GM18499 (cell line): ENCODE results near the gene PDK2.

Source experiments
- ATAC-seq: cut with Tn5 transposase; IDR thresholded peaks from one replicate; pipeline ENCODE4 v1.9.1; 2021; ENCODE audit warnings: moderate number of reproducible peaks; ENCODE audit not compliant: insufficient read depth, unreplicated experiment

PDK2 gene

DNA sequence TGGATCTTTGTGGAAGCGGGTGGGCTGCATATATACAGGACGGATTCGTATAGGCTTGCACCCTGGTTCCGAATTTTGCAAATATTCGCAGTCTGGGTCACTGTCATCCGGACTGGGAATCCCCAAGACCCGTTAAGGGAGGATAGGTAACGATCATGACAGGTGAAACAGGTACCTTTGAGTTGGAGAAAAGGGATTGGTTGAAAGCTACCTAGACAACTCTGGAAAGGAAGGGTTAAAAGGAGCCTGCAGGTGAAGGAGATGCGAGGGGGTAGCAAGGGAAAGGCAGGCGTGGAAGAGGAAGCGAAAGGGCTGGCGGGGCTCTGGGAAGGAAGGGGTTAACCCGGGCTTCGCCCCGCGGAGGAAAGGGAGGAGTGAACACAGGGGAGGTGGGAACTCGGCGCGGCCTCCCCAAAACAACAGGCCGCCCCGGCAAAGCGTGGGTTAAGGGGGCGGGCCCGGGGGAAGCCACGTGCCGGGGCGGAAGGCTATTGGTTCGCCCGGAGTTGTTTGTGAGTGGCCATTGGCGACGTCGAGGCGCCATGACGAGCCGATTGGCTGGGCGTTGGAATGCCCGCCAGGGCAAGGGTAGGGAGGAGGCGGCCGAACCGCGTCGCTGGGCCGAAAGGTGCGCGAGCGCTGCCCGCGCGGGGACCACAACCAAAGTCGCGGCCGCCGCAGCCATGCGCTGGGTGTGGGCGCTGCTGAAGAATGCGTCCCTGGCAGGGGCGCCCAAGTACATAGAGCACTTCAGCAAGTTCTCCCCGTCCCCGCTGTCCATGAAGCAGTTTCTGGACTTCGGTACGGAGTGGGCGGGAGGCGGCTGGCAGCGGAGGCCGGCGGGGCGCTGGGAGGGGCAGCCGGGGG, at the start of gene PDK2:
Gene PDK2 (plus strand): TSS at position 599 of the 867 bp plus-strand sequence. CDS start 85 bp downstream, at position 684.
- peak; percentile 71 for ATAC-seq

DNA sequence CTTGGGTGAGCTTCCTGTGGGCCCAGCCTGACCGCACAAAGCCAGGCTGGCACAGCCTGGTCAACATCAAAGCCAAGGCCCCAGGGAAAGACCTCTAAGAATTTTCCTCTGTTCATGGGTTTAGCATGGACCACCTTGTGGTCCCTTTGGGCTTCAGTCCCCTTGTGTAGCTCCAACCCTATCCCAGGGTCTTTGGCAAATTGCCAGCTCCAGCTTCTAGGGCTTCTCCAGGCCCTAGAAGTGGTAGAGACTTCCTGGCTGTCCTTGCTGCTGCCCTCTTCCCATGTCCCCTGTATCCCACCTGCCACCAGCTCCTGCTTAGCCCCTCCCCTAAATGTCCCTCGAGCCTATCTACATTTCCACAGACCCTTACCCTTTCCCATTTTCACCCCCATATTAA, 49.0 kb upstream of the PDK2 start:
- ATAC-seq = no peak

DNA sequence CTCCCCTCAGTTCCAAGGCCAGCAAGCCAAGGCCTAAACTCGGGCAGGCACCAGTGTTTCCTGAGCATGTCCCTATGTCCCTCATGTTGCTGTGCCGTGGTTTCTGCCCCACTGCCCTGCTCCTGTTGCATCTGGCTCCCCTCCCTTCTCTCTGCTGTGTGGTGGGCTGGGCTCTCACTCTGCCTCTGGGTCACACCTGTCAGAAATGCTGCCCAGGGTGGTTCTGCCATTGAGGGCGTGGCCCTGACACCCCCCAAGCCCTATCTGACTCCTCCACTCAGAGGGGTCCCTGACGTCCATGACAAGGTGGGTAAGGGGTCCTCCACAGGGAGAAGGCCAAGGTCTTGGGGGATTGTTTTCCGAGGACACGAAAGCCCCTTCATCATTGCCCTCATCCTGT, 48.5 kb upstream of the PDK2 start:
- ATAC-seq = no peak

DNA sequence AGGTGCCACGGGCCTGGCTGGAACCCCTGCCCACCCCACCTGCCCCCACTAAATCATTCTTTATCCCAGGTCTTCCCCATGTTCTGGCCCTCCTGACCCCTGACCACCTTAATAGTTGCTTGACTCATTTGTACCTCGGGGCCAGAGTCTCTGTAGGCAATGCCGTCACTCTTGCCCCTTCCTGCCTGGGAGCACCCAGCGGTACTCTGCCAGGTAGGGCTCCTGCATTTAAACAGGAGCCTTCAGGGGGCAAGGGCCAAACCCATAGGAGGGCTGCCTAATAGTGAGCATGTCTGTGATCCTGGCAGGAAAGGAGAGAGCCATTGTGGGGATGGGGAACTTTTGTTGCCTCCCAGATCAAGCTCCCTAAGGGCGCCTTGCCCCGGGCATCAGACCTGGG, 48.1 kb upstream of the PDK2 start:
- no peak for ATAC-seq

DNA sequence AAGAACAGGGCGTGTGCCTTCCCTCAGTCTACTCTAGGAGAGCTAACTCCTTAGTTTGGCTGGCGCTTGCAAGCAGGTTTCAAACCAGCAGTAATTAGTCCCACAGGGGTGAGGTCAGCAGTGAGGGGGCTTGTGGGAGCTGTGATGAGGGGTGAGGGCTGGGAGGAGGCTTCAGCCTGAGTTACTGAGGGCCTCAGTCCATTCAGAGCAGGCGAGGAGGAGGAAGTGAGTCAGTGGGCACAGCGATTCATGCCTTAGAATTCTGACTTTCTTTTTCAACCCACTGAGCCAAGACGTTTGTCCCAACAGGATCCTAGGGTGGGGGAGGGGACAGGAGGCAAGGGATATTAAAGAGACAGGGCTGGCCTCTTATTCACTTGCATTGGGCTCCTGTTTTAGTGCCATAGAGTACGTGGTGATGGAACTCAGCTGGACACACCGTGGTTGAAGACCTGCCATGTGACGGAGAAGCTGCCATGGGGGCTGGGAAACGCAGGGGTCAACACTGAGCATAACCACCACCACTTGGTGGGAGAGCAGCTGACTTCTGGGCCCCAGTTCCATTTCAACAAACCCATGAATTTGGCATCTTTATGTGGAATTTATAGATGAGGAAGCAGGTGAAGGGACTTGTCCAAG, 47.5 kb upstream of the PDK2 start:
- no peak for ATAC-seq

DNA sequence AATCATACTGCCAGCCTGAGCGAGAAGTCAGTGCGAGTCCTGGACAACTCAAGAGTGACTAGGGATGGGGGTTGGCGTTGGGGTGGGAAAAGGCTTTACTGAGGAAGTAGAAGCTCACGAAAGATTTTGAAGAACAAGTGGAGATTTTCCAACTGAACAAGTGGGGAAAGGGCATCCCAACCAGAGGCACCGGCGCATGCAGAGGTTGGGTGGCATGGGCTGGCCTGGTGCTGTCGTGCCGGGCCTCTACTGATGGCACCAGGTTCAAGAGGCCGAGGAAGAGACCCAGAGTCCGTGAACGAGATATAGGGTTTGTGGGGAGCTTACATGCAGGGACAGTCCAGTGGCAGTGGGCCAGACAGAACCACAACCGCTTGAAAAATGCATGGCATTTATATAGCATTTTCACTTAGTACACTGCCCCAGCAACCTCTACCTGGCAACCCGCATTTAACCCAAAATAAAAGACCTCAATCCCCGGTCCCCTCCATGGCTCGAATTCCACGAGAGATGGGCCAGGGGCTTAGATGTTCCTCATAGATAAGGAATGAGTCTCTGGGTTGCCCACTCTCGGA, 46.9 kb upstream of the PDK2 start:
- ATAC-seq = no peak

DNA sequence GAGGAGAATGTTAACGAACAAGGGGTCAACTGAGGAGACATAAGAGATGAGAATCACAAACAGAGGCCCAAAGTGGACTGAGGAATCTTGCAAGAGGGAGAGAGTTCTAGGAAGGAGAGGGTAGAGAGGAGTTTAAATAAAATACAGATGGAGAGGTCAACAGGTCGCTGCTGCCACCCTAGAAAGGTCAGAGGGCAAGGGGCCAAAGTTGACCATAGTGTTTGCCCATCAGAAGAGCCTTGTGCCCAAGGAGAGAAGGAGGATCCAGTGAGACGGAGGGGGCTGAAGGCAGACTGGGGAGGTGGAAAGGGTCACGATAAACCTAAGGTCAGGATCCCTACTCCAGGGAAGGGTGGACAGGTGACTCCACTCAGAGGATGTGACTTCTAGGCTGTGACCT, 46.2 kb upstream of the PDK2 start:
- ATAC-seq = no peak

DNA sequence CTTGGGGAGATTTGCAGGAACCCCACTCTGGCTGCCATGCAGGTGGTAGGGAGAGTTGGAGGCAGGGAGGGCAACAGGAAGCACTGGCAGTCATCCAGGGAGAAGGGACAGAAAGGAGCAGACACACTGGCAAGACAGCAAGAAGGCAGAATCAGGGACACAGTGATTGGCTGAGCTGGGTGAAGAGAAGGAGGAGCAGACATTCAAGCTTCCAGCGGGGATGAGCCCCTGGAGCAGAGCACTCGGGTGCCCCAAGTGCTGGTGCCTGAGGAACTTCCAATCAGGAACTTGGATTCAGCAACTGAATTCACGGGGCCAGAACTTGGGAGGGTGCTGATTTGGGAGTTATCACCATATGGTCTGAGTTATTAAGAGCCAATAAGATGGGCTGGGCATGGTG, 45.5 kb upstream of the PDK2 start:
- ATAC-seq = no peak

DNA sequence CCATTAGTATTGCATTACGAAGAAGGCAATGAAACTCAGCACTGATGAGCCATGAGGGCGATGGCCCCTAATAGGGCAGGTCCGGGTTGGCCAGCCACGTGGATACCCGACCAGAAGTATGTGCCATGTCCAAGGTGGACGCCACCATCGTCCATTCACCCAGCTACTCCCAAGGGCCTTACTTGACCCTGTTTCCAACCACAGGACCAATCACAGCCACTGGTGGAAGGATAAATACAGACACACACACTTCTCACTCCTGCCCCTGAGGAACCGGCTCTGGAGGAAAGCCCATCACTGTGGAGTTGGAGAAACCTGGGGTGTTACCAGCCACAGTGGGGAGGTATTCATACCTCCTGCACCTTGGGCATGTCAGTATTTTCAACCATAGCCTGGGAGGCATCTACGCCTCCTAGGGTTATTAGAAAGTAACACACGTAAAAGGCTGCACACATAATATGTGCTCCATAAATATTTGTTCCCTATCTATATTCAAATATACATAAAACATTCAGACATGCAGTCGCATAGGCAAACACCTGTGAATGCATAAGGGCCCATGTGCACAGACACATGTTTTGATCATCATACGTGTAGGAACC, 44.6 kb upstream of the PDK2 start:
- no peak for ATAC-seq

DNA sequence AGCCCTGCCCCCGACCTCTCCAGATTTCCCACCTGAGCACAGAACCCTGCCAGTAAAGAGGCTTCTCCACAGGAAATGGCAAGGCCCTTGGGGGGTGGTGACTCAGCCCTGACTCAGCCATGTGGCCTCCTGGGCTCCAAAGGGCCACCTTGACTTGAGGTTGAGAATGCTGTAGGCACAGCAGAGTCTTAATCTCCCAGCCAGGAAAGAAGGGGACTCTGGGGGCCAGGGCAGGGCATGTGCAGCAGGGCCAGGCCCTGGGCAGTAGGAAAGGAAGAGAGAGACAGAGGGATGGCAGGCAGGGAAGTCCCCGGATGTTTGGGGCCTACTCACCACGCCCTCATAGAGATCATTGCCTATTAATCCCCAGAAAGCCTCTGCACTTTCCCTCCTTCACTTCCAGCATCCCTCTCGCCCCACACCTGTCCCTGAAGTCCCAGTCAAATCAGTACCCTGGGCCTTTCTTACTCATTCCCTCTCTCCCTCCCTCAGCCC, 44.0 kb upstream of the PDK2 start:
- ATAC-seq = no peak

DNA sequence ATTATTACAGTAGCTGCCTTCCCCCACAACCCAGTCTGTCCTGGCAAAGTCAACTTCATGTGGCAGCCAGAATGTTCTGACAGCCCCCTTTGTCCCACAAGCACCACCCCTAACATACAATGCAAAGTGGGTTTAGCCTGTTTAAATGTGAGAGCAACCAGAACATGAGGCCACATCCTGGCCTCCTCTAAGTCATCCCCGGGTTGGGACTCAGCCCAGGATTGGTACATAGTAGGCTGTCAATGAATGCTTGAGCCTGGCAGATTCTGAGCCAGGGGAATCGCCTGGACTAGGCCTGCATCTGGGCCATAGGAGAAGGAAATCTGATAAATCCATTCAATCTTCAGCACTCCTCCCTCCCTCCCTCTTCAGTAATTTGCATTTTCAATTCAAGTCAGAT, 43.5 kb upstream of the PDK2 start:
- no peak for ATAC-seq

DNA sequence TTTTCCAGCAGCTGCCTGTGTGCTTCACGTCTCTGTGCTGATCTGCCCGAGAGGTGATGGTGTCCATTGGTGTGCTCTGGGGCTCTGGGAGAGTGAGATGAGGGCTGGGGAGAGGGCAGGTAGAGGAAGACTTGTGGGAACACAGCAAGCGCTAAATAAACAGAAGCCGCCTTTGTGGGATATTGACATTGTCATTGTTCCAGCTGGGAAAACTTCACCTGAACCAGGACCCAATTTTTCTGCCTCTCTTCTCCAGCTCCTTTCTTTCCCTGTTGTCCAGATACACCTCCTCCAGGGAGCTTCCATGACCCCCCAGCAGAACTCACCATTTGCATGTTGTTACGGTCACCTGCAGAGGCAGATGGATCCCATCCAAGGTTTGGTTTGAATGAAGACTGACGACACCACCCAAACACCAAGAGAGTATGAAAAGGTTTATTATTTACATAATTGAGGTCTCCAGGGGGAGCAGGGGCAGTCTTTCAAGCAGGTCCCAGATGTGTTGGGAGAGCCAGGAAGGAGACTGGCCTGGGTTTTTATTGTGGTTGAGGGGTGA, 42.8 kb upstream of the PDK2 start:
- ATAC-seq = no peak

DNA sequence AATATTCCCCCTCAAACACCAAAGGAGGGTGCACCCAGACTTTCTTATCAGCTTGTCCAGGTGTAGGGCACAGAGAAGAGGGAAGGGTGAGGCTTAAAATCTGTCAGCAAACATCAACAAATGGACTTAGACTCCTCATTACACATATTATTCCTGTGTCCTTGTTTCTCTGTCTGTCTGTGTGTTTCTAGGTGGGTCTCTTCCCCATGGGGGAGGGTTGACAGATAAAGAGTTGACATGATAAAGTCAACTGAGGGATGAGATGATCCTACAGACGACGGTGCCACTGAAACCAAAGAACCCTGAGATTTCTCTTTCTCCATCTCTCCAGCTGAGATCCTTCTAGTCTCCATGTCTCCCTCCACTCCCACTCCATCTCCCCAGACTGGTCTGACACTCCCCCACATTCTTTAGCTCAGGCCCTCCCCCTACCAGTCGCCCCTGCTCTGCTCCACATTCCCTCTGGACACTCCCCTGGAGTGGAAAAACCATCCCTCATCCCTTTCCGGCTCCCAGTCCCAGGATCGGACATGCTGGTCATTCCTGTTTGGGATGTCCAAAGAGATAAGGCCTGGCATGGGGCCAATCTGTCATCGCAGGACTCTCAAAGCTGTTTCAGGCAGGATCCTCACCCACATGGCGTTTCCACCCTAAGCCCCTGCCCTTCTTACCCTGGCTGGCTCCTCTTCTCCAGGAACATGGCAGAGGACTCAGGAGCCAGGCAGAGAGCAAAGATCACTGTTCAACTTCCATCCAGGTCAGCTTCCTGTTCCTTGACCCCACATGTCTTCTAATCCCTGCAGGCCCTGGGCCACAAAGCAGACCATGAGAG, 42.1 kb upstream of the PDK2 start:
- ATAC-seq = no peak

DNA sequence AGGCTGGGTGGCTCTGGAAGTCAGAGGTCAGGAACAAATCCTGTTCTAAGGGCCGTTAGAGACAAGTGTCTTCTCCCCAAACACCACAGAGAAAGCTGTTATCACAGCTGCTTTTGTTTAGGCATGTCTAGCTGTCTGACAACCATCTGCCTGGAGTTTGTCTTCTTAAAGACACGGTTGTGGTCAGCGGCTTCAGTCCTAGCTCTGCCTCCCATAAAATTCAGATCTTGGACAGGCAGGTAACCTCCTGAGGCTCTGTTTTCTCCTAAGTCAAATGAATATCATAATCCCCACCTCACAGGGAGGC, 41.5 kb upstream of the PDK2 start:
- ATAC-seq = no peak

DNA sequence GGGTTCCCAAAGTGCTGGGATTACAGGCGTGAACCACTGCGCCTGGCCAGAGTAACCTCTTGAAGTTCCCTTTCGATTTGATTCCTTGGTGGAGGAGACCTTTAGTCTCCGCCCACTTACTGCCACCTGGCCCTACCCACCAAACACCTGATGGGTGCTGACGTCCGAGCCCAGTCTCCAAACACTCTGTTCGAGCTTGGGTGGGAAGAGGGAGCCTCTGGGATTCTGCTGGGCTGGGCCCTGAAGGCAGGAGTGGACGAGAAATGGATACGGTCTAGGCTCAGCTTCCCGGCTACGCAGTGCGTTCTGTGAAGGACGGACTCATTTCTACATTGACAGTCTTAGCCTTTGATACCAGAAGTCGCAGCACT, 40.1 kb upstream of the PDK2 start:
- ATAC-seq = no peak

DNA sequence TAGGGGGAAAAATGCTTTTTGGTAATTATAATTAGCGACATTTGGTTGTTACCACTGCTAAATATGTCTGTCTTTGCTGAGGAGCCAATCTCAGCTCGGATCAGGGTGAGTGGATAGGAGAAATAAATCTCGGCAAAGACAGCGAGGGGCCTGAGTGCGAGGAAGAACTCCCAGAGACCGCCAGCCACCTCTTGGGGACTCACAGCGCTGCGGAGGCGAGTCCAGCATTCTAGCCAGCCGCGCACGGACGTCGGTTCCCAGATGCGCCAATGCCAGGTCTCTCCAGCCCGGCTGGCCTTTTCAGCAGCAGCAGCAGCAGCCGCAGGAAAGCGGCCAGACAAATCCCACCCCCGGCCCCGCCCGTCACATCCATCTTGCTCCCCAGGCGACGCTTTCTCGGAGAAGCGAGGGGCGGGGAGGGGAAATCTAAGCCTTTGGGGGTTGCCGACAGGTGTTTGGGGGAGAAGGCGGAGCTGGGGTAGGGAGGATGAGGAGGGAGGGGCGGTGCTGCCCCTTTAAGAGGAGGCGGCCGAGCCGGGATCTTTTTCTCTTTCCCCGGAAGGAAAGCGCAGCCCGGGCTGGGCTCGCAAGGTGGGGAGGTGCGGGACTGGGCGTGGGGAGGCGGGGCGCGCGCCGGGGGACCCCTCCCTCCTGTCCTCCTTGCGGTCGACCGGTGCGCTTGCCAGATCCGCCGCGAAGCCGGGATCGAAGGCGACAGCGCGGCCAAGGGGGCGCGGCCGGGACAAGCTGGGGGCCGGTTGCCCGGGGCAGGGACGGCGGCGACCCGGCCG, 39.5 kb upstream of the PDK2 start, which contains the start of gene ITGA3:
Gene ITGA3 (plus strand): TSS at position 685 of the 791 bp plus-strand sequence. CDS start 330 bp downstream, outside the sequence.
- ATAC-seq = no peak

DNA sequence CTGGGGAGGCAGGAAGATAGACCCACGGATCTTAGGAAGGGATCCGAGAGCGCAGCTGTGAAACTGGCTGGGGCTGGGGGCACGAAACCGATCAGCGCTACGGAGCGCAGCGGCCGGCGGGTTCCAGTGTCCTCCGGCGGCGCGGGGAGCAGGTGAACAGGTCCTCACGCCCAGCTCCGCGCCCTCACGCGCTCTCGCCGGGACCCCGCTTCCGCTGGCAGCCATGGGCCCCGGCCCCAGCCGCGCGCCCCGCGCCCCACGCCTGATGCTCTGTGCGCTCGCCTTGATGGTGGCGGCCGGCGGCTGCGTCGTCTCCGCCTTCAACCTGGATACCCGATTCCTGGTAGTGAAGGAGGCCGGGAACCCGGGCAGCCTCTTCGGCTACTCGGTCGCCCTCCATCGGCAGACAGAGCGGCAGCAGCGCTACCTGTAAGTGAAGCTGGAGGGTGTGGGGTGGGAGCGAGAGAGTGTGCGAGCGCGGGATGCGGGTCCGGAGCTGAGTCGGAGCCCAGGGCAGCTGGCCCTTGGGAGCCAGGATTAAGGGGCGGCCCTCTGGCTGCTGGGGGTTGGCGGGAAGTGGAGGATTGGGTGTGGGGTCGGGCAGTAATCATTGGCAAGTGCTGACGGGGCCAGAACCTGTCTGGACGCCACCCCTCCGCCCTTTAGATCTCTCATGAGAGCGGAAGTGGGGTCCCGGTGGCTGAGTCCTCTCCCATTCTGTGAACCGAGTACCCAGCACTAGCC, 38.8 kb upstream of the PDK2 start:
- no peak for ATAC-seq

DNA sequence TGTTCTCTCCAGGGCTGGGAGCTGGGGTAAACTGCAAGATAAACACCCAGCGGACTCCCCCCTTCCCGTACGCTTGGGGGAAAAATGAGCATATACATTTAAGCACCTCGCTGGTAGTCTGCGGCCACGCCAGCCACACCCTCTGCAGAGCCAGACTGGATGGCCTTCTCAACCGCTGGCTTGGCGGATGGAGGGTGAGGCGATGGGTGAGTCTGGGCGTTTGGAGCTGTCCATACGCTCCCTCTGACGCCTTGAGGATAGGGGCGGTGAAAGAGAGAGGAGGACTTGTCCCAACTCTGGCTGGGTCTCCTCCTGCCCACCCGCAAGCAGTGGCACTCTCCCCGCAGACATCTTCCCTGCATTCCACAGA, 38.2 kb upstream of the PDK2 start:
- no peak for ATAC-seq
